ENCODE data around the gene CLSTN3. TPM values are rescaled to one million over a fixed set of nuclear protein-coding genes. Genes with fewer than 3 reads are reported as not detected.

CLSTN3 gene
- total and polyA plus RNA-seq, 2 of the 13 experiments (the other 11 are each of a cell fraction or from before 2014, with no cell fraction given), result 26.2 to 94.1 TPM

DNA sequence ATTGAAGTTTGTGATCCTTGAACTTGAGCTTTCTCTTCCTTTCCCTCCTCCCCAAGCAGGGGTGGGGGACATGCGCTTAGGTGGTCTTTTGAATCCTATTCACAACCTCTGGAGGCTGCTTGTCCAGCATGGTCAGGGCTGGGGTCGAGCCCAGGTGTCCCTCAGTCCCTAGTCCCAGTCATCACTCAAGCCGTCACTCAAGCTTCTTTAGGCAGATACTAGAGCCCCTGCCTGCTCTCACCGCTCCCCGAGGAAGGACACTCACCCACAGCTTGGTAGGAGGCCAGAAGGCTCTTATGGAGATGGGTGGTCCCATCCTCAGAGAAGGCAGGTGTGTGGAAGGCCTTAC, 20.6 kb upstream of the CLSTN3 start:
- H3K27ac ChIP-seq (ENCODE audit: extremely low read length, insufficient read depth, low read length), result no peak overlapping the region
- no peaks in the 10 kb centered on the region; a peak in 1 of 5 replicates for H3K27me3 ChIP-seq (ENCODE audit: control insufficient read depth in 1 of 2, insufficient read depth in 2 of 2, low read length in 2 of 2)
- in situ Hi-C loops (cut with HindIII; ENCODE audit: extremely low pct_ligation_motif_present, low pct_unique_long_range_greater_than_20kb), result no loop called here
- H3K9ac ChIP-seq (ENCODE audit: insufficient read depth, low read depth, low read length), result peak overlapping the region; percentile 90; the same call in 1 of the 2 replicates
- peaks cover 0 to 2% of the 10 kb centered on the region in 2 experiments; a peak in 2 of 5 replicates for H3K36me3 ChIP-seq (replicated peaks in 1 of 2; ENCODE audit: control insufficient read depth in 1 of 2, insufficient read depth in 2 of 2, low read length in 2 of 2)
- H3K4me2 ChIP-seq (ENCODE audit: low read depth, low read length), result peak overlapping the region; percentile 99
- ChIA-PET CTCF (ENCODE audit: low intra/inter-chr PET ratio, low total read pairs) (interaction anchor here (1.0 to 2.4 kb wide), 3 partner anchors 17 to 165 kb away, joined by 3 to 16 read pairs (median 7); partner anchors contain the start of genes C1R and C1S), POLR2A (interaction anchor here (0.9 to 4.3 kb wide), 11 partner anchors 8 to 165 kb away, joined by 3 to 88 read pairs (median 25); partner anchors contain the start of genes C12orf57, C1S, CLSTN3 and LPCAT3)
- BruUV-seq (replicated peaks), result no TSS peak
- peak overlapping the region in 1 of 3 experiments; percentile 91; a peak in 1 of 6 replicates for H3K4me3 ChIP-seq (replicated peaks in 1 of 3; ENCODE audit: insufficient read depth in 1 of 3, low read depth in 2 of 3, low read length in 3 of 3)
- H3K4me1 ChIP-seq (ENCODE audit: insufficient read depth, low read length), result peaks cover 25% of the 10 kb centered on the region
- H3K9me3 ChIP-seq (ENCODE audit: low read length), result peaks cover 8% of the 10 kb centered on the region
- H4K20me1 ChIP-seq (ENCODE audit: insufficient read depth, low read length), result no peaks in the 10 kb centered on the region
- no peak for FAIRE-seq
- TF ChIP-seq FOXC1 (CRISPR knock-in tag; IDR thresholded peaks at IDR 0.05; ENCODE audit: borderline replicate concordance) (no peak), ZNF672 (CRISPR knock-in tag; IDR thresholded peaks at IDR 0.05) (0 out of 2 replicates have a peak, but pooled peaks have one; percentile 11), PHF21A (CRISPR knock-in tag; IDR thresholded peaks at IDR 0.05) (no peak; the same call in 1 of the 2 replicates), ZNF777 (CRISPR knock-in tag; IDR thresholded peaks at IDR 0.05) (0 out of 2 replicates have a peak, but pooled peaks have one; percentile 1), REPIN1 (CRISPR knock-in tag; IDR thresholded peaks at IDR 0.05; ENCODE audit: borderline replicate concordance, low read depth) (no peak), MXD4 (CRISPR knock-in tag; IDR thresholded peaks at IDR 0.05) (no peak), ZNF17 (CRISPR knock-in tag; IDR thresholded peaks at IDR 0.05) (no peak), ZNF430 (CRISPR knock-in tag; IDR thresholded peaks at IDR 0.05) (0 out of 2 replicates have a peak, but pooled peaks have one; percentile 6)
- TF ChIP-seq, protein P1, sequence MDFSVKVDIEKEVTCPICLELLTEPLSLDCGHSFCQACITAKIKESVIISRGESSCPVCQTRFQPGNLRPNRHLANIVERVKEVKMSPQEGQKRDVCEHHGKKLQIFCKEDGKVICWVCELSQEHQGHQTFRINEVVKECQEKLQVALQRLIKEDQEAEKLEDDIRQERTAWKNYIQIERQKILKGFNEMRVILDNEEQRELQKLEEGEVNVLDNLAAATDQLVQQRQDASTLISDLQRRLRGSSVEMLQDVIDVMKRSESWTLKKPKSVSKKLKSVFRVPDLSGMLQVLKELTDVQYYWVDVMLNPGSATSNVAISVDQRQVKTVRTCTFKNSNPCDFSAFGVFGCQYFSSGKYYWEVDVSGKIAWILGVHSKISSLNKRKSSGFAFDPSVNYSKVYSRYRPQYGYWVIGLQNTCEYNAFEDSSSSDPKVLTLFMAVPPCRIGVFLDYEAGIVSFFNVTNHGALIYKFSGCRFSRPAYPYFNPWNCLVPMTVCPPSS (IDR thresholded peaks at IDR 0.05), result no peak
- intact Hi-C loops (cut with micrococcal nuclease; ENCODE audit: unreplicated experiment), result loop anchor here (1.0 to 2.0 kb wide), 2 partner anchors 17 to 49 kb away; partner anchors contain the start of genes C1R and C1S
- no peak for DNase-seq (ENCODE audit: low spot score)
- H2AFZ ChIP-seq (ENCODE audit: low read length), result no peak overlapping the region
- 56% methylated on average over 2 of the region's 5 CpGs for WGBS (ENCODE audit: low lambda C conversion rate)
- ATAC-seq, result no peak
- peaks cover 22% of the 10 kb centered on the region for H3K79me2 ChIP-seq (ENCODE audit: insufficient read depth, low read length)

Measured in HepG2 (cell line).